Activated T-cell treated with anti-CD3 and anti-CD28 coated beads, Interleukin-2, amount 50 U/mL, for 24 hours (primary cell): Measurements from ENCODE around the gene INTS13.
"Not testable (repeated sequence)": the region's sequence is repeated elsewhere in the genome, so short reads cannot be mapped to it uniquely, and the experiment has no call there.

ENCODE experiments used
- DNase-seq: peaks from one replicate; pipeline ENCODE4 v3.0.0-alpha.2; 2020
- H3K27ac Mint-ChIP-seq: 2 replicates; pipeline ENCODE4 v1.8.0; 2020; ENCODE audit warnings: mild to moderate bottlenecking, mixed read lengths
- H3K27me3 Mint-ChIP-seq: 2 replicates; pipeline ENCODE4 v1.8.0; 2020; ENCODE audit warnings: mixed read lengths
- H3K36me3 Mint-ChIP-seq: 2 replicates; pipeline ENCODE4 v1.8.0; 2020; ENCODE audit warnings: low read depth, mixed read lengths
- H3K4me1 Mint-ChIP-seq: 2 replicates; pipeline ENCODE4 v1.8.0; 2020; ENCODE audit warnings: low read depth, mixed read lengths
- H3K4me3 Mint-ChIP-seq: 2 replicates; pipeline ENCODE4 v1.8.0; 2020; ENCODE audit warnings: mild to moderate bottlenecking, moderate library complexity, mixed read lengths
- H3K9me3 Mint-ChIP-seq: 2 replicates; pipeline ENCODE4 v1.8.0; 2020; ENCODE audit warnings: mixed read lengths

INTS13 gene

GRCh38 chr12:26937863-26938700 lies at the start of gene INTS13, which contains the start of gene FGFR1OP2:
Gene INTS13 (minus strand): TSS chr12:26937981. CDS start chr12:26936803, 1,178 bp downstream.
Gene FGFR1OP2 (plus strand): TSS chr12:26938470. CDS start chr12:26954159, 15,689 bp downstream.
- H3K4me3 Mint-ChIP-seq, result peak within 1 kb of the TSS; percentile 95
- peaks cover 56% of the 10 kb centered on the region for H3K36me3 Mint-ChIP-seq
- H3K9me3 Mint-ChIP-seq, result no peaks in the 10 kb centered on the region
- H3K4me1 Mint-ChIP-seq, result peaks cover 65% of the 10 kb centered on the region
- DNase-seq, result peak; percentile 97
- H3K27ac Mint-ChIP-seq, result peak within 1 kb of the TSS; percentile 100
- H3K27me3 Mint-ChIP-seq, result no peaks in the 10 kb centered on the region

- DNase-seq, result no peak
- no peak overlapping the region for H3K4me3 Mint-ChIP-seq
- no peaks in the 10 kb centered on the region for H3K9me3 Mint-ChIP-seq
- H3K36me3 Mint-ChIP-seq, result peaks cover 69% of the 10 kb centered on the region
- peaks cover 5% of the 10 kb centered on the region for H3K4me1 Mint-ChIP-seq
- H3K27me3 Mint-ChIP-seq, result no peaks in the 10 kb centered on the region
- H3K27ac Mint-ChIP-seq, result no peak overlapping the region
These were observed 45.1 kb upstream of the INTS13 start for GRCh38 chr12:26982866-26983265.

GRCh38 chr12:26979733-26980132 lies 42.0 kb upstream of the INTS13 start:
- no peaks in the 10 kb centered on the region for H3K9me3 Mint-ChIP-seq
- no peak overlapping the region for H3K4me3 Mint-ChIP-seq
- H3K27ac Mint-ChIP-seq, result no peak overlapping the region
- peaks cover 74% of the 10 kb centered on the region for H3K36me3 Mint-ChIP-seq
- H3K4me1 Mint-ChIP-seq, result peaks cover 4% of the 10 kb centered on the region
- H3K27me3 Mint-ChIP-seq, result no peaks in the 10 kb centered on the region
- DNase-seq, result no peak

- Mint-ChIP-seq H3K4me1 (peaks cover 1% of the 10 kb centered on the region), H3K4me3 (no peak overlapping the region), H3K27ac (no peak overlapping the region), H3K27me3 (no peaks in the 10 kb centered on the region), H3K36me3 (peaks cover 75% of the 10 kb centered on the region), H3K9me3 (no peaks in the 10 kb centered on the region)
- no peak for DNase-seq
These were observed 41.0 kb upstream of the INTS13 start for GRCh38 chr12:26978801-26979200.

GRCh38 chr12:26976687-26977086 lies 38.9 kb upstream of the INTS13 start:
- H3K4me3 Mint-ChIP-seq, result no peak overlapping the region
- H3K27ac Mint-ChIP-seq, result no peak overlapping the region
- peaks cover 68% of the 10 kb centered on the region for H3K36me3 Mint-ChIP-seq
- H3K4me1 Mint-ChIP-seq, result peaks cover 5% of the 10 kb centered on the region
- H3K9me3 Mint-ChIP-seq, result no peaks in the 10 kb centered on the region
- no peak for DNase-seq
- H3K27me3 Mint-ChIP-seq, result no peaks in the 10 kb centered on the region

GRCh38 chr12:26971963-26972362 lies 34.2 kb upstream of the INTS13 start:
- Mint-ChIP-seq H3K27ac (no peak overlapping the region), H3K4me1 (peaks cover 20% of the 10 kb centered on the region), H3K36me3 (peaks cover 72% of the 10 kb centered on the region), H3K27me3 (no peaks in the 10 kb centered on the region), H3K9me3 (no peaks in the 10 kb centered on the region), H3K4me3 (no peak overlapping the region)
- peak; percentile 55 for DNase-seq

GRCh38 chr12:26970136-26970535 lies 32.4 kb upstream of the INTS13 start:
- H3K36me3 Mint-ChIP-seq, result peaks cover 71% of the 10 kb centered on the region
- no peak overlapping the region for H3K4me3 Mint-ChIP-seq
- no peak for DNase-seq
- no peaks in the 10 kb centered on the region for H3K9me3 Mint-ChIP-seq
- H3K27ac Mint-ChIP-seq, result no peak overlapping the region
- H3K4me1 Mint-ChIP-seq, result peaks cover 20% of the 10 kb centered on the region
- H3K27me3 Mint-ChIP-seq, result no peaks in the 10 kb centered on the region

GRCh38 chr12:26966842-26967241 lies 29.1 kb upstream of the INTS13 start:
- H3K4me3 Mint-ChIP-seq, result no peak overlapping the region
- peaks cover 17% of the 10 kb centered on the region for H3K4me1 Mint-ChIP-seq
- DNase-seq, result no peak
- no peaks in the 10 kb centered on the region for H3K27me3 Mint-ChIP-seq
- no peak overlapping the region for H3K27ac Mint-ChIP-seq
- H3K9me3 Mint-ChIP-seq, result no peaks in the 10 kb centered on the region
- H3K36me3 Mint-ChIP-seq, result peaks cover 78% of the 10 kb centered on the region

- DNase-seq, result no peak
- H3K27me3 Mint-ChIP-seq, result no peaks in the 10 kb centered on the region
- H3K4me3 Mint-ChIP-seq, result no peak overlapping the region
- peak overlapping the region; percentile 9 for H3K27ac Mint-ChIP-seq
- H3K4me1 Mint-ChIP-seq, result no peaks in the 10 kb centered on the region
- H3K36me3 Mint-ChIP-seq, result peaks cover 83% of the 10 kb centered on the region
- H3K9me3 Mint-ChIP-seq, result no peaks in the 10 kb centered on the region
These were observed 25.6 kb upstream of the INTS13 start for GRCh38 chr12:26963413-26963812.

- Mint-ChIP-seq H3K27me3 (no peaks in the 10 kb centered on the region), H3K4me3 (no peak overlapping the region), H3K36me3 (peaks cover 87% of the 10 kb centered on the region), H3K27ac (no peak overlapping the region), H3K9me3 (no peaks in the 10 kb centered on the region), H3K4me1 (no peaks in the 10 kb centered on the region)
- no peak for DNase-seq
These were observed 24.0 kb upstream of the INTS13 start for GRCh38 chr12:26961803-26962202.

GRCh38 chr12:26961391-26961790 lies 23.6 kb upstream of the INTS13 start:
- H3K4me3 Mint-ChIP-seq, H3K4me1 Mint-ChIP-seq, DNase-seq, H3K27ac Mint-ChIP-seq, H3K9me3 Mint-ChIP-seq, H3K27me3 Mint-ChIP-seq: not testable (repeated sequence)
- peaks cover 87% of the 10 kb centered on the region for H3K36me3 Mint-ChIP-seq

- Mint-ChIP-seq H3K27me3 (no peaks in the 10 kb centered on the region), H3K36me3 (peaks cover 62% of the 10 kb centered on the region), H3K4me1 (peaks cover 44% of the 10 kb centered on the region), H3K9me3 (no peaks in the 10 kb centered on the region), H3K27ac (peak overlapping the region; percentile 37), H3K4me3 (no peak overlapping the region)
- no peak for DNase-seq
These were observed 16.2 kb upstream of the INTS13 start for GRCh38 chr12:26954027-26954426.

- H3K4me1 Mint-ChIP-seq, result peaks cover 46% of the 10 kb centered on the region
- no peak overlapping the region for H3K27ac Mint-ChIP-seq
- H3K4me3 Mint-ChIP-seq, result no peak overlapping the region
These were observed 15.7 kb upstream of the INTS13 start for GRCh38 chr12:26953447-26953846.

GRCh38 chr12:26948309-26948708 lies 10.5 kb upstream of the INTS13 start:
- Mint-ChIP-seq H3K4me3 (no peak overlapping the region), H3K9me3 (peaks cover 10% of the 10 kb centered on the region), H3K27me3 (no peaks in the 10 kb centered on the region), H3K27ac (peak overlapping the region; percentile 58), H3K36me3 (peaks cover 56% of the 10 kb centered on the region), H3K4me1 (peaks cover 65% of the 10 kb centered on the region)
- DNase-seq, result no peak

More at GRCh38 chr12:26953447-26953846, 15.7 kb upstream of the INTS13 start:
- Mint-ChIP-seq H3K27me3 (no peaks in the 10 kb centered on the region), H3K9me3 (peaks cover 3% of the 10 kb centered on the region), H3K36me3 (peaks cover 65% of the 10 kb centered on the region)
- no peak for DNase-seq

GRCh38 chr12:26941215-26941594 lies 3.4 kb upstream of the INTS13 start:
- H3K27me3 Mint-ChIP-seq, result no peaks in the 10 kb centered on the region
- H3K9me3 Mint-ChIP-seq, result no peaks in the 10 kb centered on the region
- peak overlapping the region; percentile 100 for H3K27ac Mint-ChIP-seq
- no peak for DNase-seq
- peak overlapping the region; percentile 95 for H3K4me3 Mint-ChIP-seq
- H3K36me3 Mint-ChIP-seq, result peaks cover 45% of the 10 kb centered on the region
- peaks cover 58% of the 10 kb centered on the region for H3K4me1 Mint-ChIP-seq
